Large intestine (tissue), 3 donors: ENCODE measurements around the gene SH3GLB2. TPM values are rescaled to one million over a fixed set of nuclear protein-coding genes. Genes with fewer than 3 reads are reported as not detected.
A peak's percentile ranks its signal among the peaks of the same experiment; 100 is the strongest.
"Not testable (repeated sequence)": the region's sequence is repeated elsewhere in the genome, so short reads cannot be mapped to it uniquely, and the experiment has no call there.

Experiments used
- DNase-seq, 2 donors: peaks; one replicate each; pipeline versions ENCODE4 v3.0.0 to v3.0.0-alpha.2; 2013
- H3K27ac ChIP-seq: one replicate; pipeline ENCODE4 v1.5.1; 2013; ENCODE audit warnings: low read length
- H3K27me3 ChIP-seq: 2 replicates; pipeline ENCODE4 v1.6.1; 2013; ENCODE audit warnings: low read length; ENCODE audit not compliant: control insufficient read depth, insufficient read depth
- H3K36me3 ChIP-seq: 2 replicates; pipeline ENCODE4 v1.6.1; 2013; ENCODE audit warnings: low read length; ENCODE audit not compliant: control insufficient read depth, insufficient read depth
- H3K4me1 ChIP-seq: one replicate; pipeline ENCODE4 v1.6.1; 2013; ENCODE audit warnings: low read length; ENCODE audit not compliant: control insufficient read depth, insufficient read depth
- H3K4me3 ChIP-seq: one replicate; pipeline ENCODE4 v1.5.1; 2013; ENCODE audit warnings: low read length
- H3K9me3 ChIP-seq: one replicate; pipeline ENCODE4 v1.6.1; 2013; ENCODE audit warnings: mild to moderate bottlenecking, low read depth, low read length, moderate library complexity; ENCODE audit not compliant: control insufficient read depth
- WGBS: methylation state at CpG from one replicate; pipeline ENCODE4 v1.1.5; 2013; ENCODE audit warnings: low lambda C conversion rate; ENCODE audit not compliant: insufficient coverage; 5-methylcytosine and 5-hydroxymethylcytosine counted together
- polyA plus RNA-seq: library from polyadenylated mRNA; unstranded; fragments of 120-200 nt; gene quantifications from one replicate; pipeline ENCODE4 v1.2.1, GENCODE V29; 2013

SH3GLB2 gene
- polyA plus RNA-seq, 1 donor, result 81.7 TPM

- H3K36me3 ChIP-seq, result peaks cover 88% of the 10 kb centered on the region
- H3K9me3 ChIP-seq, result no peaks in the 10 kb centered on the region
- H3K4me3 ChIP-seq, result no peak overlapping the region
- no peaks in the 10 kb centered on the region for H3K4me1 ChIP-seq
- no peaks in the 10 kb centered on the region for H3K27me3 ChIP-seq
- WGBS, result no CpG with 5 or more reads among the region's 13 CpGs
- no peak overlapping the region for H3K27ac ChIP-seq
- no peak for DNase-seq
Measured at GRCh38 chr9:129008986-129009583, 19.0 kb downstream of the SH3GLB2 start.

- Histone ChIP-seq H3K9me3 (no peaks in the 10 kb centered on the region), H3K4me1 (no peaks in the 10 kb centered on the region), H3K27me3 (no peaks in the 10 kb centered on the region), H3K27ac (no peak overlapping the region), H3K4me3 (no peak overlapping the region), H3K36me3 (peaks cover 83% of the 10 kb centered on the region)
- WGBS, result no CpG with 5 or more reads among the region's 6 CpGs
- no peak for DNase-seq
Measured at GRCh38 chr9:129008469-129008965, 19.6 kb downstream of the SH3GLB2 start.

GRCh38 chr9:129007766-129008468 lies 20.2 kb downstream of the SH3GLB2 start:
- no peak overlapping the region for H3K27ac ChIP-seq
- no peak for DNase-seq
- H3K36me3 ChIP-seq, result peaks cover 83% of the 10 kb centered on the region
- H3K4me1 ChIP-seq, result no peaks in the 10 kb centered on the region
- H3K4me3 ChIP-seq, result no peak overlapping the region
- no peaks in the 10 kb centered on the region for H3K9me3 ChIP-seq
- no peaks in the 10 kb centered on the region for H3K27me3 ChIP-seq
- WGBS, result no CpG with 5 or more reads among the region's 18 CpGs

- no CpG with 5 or more reads among the region's 14 CpGs for WGBS
- Histone ChIP-seq H3K4me1 (no peaks in the 10 kb centered on the region), H3K36me3 (peaks cover 84% of the 10 kb centered on the region), H3K9me3 (no peaks in the 10 kb centered on the region), H3K27ac (no peak overlapping the region), H3K4me3 (no peak overlapping the region), H3K27me3 (no peaks in the 10 kb centered on the region)
- DNase-seq, result no peak
Measured at GRCh38 chr9:129007035-129007765, 20.9 kb downstream of the SH3GLB2 start.

GRCh38 chr9:129006328-129007034 lies 21.6 kb downstream of the SH3GLB2 start:
- no CpG with 5 or more reads among the region's 21 CpGs for WGBS
- Histone ChIP-seq H3K27ac (no peak overlapping the region), H3K27me3 (no peaks in the 10 kb centered on the region), H3K36me3 (peaks cover 84% of the 10 kb centered on the region), H3K4me3 (no peak overlapping the region), H3K4me1 (no peaks in the 10 kb centered on the region), H3K9me3 (no peaks in the 10 kb centered on the region)
- peak; percentile 54 to 61 for DNase-seq

GRCh38 chr9:129005336-129005997 lies 22.7 kb downstream of the SH3GLB2 start:
- Histone ChIP-seq H3K36me3 (peaks cover 83% of the 10 kb centered on the region), H3K9me3 (no peaks in the 10 kb centered on the region)

GRCh38 chr9:129004173-129004572 lies 24.0 kb downstream of the SH3GLB2 start:
- not testable (repeated sequence) for H3K9me3 ChIP-seq, H3K4me1 ChIP-seq, H3K27me3 ChIP-seq, DNase-seq, H3K4me3 ChIP-seq, H3K27ac ChIP-seq
- WGBS, result 71% methylated on average over 1 of the region's 6 CpGs
- H3K36me3 ChIP-seq, result peaks cover 85% of the 10 kb centered on the region

More at GRCh38 chr9:129005336-129005997, 22.7 kb downstream of the SH3GLB2 start:
- Histone ChIP-seq H3K27me3 (no peaks in the 10 kb centered on the region), H3K4me1 (no peaks in the 10 kb centered on the region), H3K27ac (no peak overlapping the region), H3K4me3 (no peak overlapping the region)
- no peak for DNase-seq
- no CpG with 5 or more reads among the region's 10 CpGs for WGBS

- Histone ChIP-seq H3K4me3 (no peak overlapping the region), H3K4me1 (no peaks in the 10 kb centered on the region), H3K27me3 (no peaks in the 10 kb centered on the region), H3K36me3 (peaks cover 84% of the 10 kb centered on the region), H3K9me3 (no peaks in the 10 kb centered on the region), H3K27ac (no peak overlapping the region)
- DNase-seq, result no peak
- no CpG with 5 or more reads among the region's 9 CpGs for WGBS
Measured at GRCh38 chr9:129002992-129003391, 25.1 kb downstream of the SH3GLB2 start.

GRCh38 chr9:129001504-129002325 lies 26.4 kb downstream of the SH3GLB2 start:
- DNase-seq, result no peak
- Histone ChIP-seq H3K36me3 (peaks cover 81% of the 10 kb centered on the region), H3K4me1 (no peaks in the 10 kb centered on the region), H3K27ac (no peak overlapping the region), H3K4me3 (no peak overlapping the region), H3K9me3 (no peaks in the 10 kb centered on the region), H3K27me3 (no peaks in the 10 kb centered on the region)
- WGBS, result 100% methylated on average over 1 of the region's 10 CpGs
